Endothelial cell of umbilical vein (primary cell): ENCODE results near the gene USP7. TPM values are rescaled to one million over a fixed set of nuclear protein-coding genes. Genes with fewer than 3 reads are reported as not detected.

ENCODE experiments used
- BruUV-seq: library from RNA; stranded (reverse); fragments of 400-500 nt; replicated peaks from 2 replicates; lab custom pipeline; 2021; lab: Mats Ljungman, UMichigan
- CTCF ChIA-PET: fragments of 300-600, 350-600 bp; sonication (Branson Sonifier 250); formaldehyde crosslinking; loops from one replicate; lab custom pipeline; 2021; ENCODE audit warnings: antibody characterized with exemption, inconsistent platforms; lab: Charles Lee
- POLR2A ChIA-PET: fragments of 300-600, 350-600 bp; sonication (Branson Sonifier 250); formaldehyde crosslinking; loops from one replicate; lab custom pipeline; 2021; ENCODE audit warnings: antibody characterized with exemption, inconsistent platforms; lab: Charles Lee
- DNase-seq: peaks from one replicate; pipeline ENCODE4 v3.0.0-alpha.2; 2011; ENCODE audit warnings: low read depth, low spot score
- FAIRE-seq: peaks from 2 replicates; lab custom pipeline; 2011; peaks lifted over from hg19 to GRCh38; lab: Jason Lieb, UNC
- H2AFZ ChIP-seq: 2 replicates; pipeline ENCODE4 v1.6.0; 2012; ENCODE audit warnings: low read depth, low read length, control low read depth, inconsistent platforms
- H3K27ac ChIP-seq: 2 replicates; pipeline ENCODE4 v1.5.1; 2011; ENCODE audit warnings: low read depth, mild to moderate bottlenecking, control low read depth, low read length, moderate library complexity; ENCODE audit not compliant: insufficient read depth
- H3K27me3 ChIP-seq, 2 experiments: 2 replicates each; pipeline versions ENCODE4 v1.6.0 to v1.6.1; 2011; ENCODE audit warnings: low read length in 2 of 2, mixed read lengths in 1 of 2; ENCODE audit not compliant: control insufficient read depth in 2 of 2, insufficient read depth in 2 of 2
- H3K36me3 ChIP-seq, 2 experiments: 2 replicates in 1 of 2; 3 replicates in 1 of 2; pipeline ENCODE4 v1.5.1; 2011; ENCODE audit warnings: low read length in 2 of 2, mild to moderate bottlenecking in 1 of 2, moderate library complexity in 1 of 2; ENCODE audit not compliant: control insufficient read depth in 2 of 2, insufficient read depth in 2 of 2; ENCODE audit errors: extremely low read depth in 1 of 2
- H3K4me1 ChIP-seq: 3 replicates; pipeline ENCODE4 v1.5.1; 2011; ENCODE audit warnings: mild to moderate bottlenecking, low read length; ENCODE audit not compliant: control insufficient read depth, insufficient read depth; ENCODE audit errors: extremely low read depth
- H3K4me2 ChIP-seq: 2 replicates; pipeline ENCODE4 v1.6.1; 2011; ENCODE audit warnings: low read length, control low read depth, mixed read lengths; ENCODE audit not compliant: insufficient read depth
- H3K4me3 ChIP-seq, 3 experiments: fragments of 200-600 bp in 1 of 3; sonication (generic), shearing (Covaris generic) in 1 of 3; replicated peaks in 1 of 3; 2 replicates each; pipeline ENCODE4 v1.5.1; 2011 to 2016; ENCODE audit warnings: control low read depth in 3 of 3, low read length in 3 of 3, mild to moderate bottlenecking in 2 of 3, inconsistent platforms in 1 of 3, low read depth in 1 of 3, moderate library complexity in 1 of 3; ENCODE audit not compliant: insufficient read depth in 1 of 3
- H3K79me2 ChIP-seq: 2 replicates; pipeline ENCODE4 v1.6.0; 2012; ENCODE audit warnings: low read length, inconsistent platforms; ENCODE audit not compliant: control insufficient read depth, insufficient read depth
- H3K9ac ChIP-seq: replicated peaks from 2 replicates; pipeline ENCODE3; 2011; ENCODE audit warnings: low read length, control low read depth; ENCODE audit not compliant: insufficient read depth; ENCODE audit errors: extremely low read depth
- H3K9me1 ChIP-seq: replicated peaks from 3 replicates; pipeline ENCODE4 v1.6.0; 2011; ENCODE audit warnings: mild to moderate bottlenecking, low read length; ENCODE audit not compliant: control insufficient read depth, insufficient read depth; ENCODE audit errors: extremely low read depth
- H3K9me3 ChIP-seq: replicated peaks from 2 replicates; pipeline ENCODE4 v1.5.1; 2012; ENCODE audit warnings: low read length, inconsistent platforms; ENCODE audit not compliant: control insufficient read depth, insufficient read depth
- H4K20me1 ChIP-seq: replicated peaks from 2 replicates; pipeline ENCODE3; 2011; ENCODE audit warnings: mild to moderate bottlenecking, low read length; ENCODE audit not compliant: control insufficient read depth, insufficient read depth; ENCODE audit errors: extremely low read depth
- EZH2 ChIP-seq: IDR thresholded peaks from 2 replicates; pipeline ENCODE4 v1.6.1; 2012; ENCODE audit warnings: borderline replicate concordance, low read depth, mild to moderate bottlenecking, moderate library complexity, low read length, inconsistent platforms; ENCODE audit not compliant: severe bottlenecking
- GATA2 ChIP-seq: IDR thresholded peaks from 2 replicates; pipeline ENCODE4 v1.7.0; 2011; ENCODE audit warnings: low read depth, mild to moderate bottlenecking, moderate library complexity, mixed read lengths, low read length; ENCODE audit not compliant: insufficient read length, insufficient read depth
- JUN ChIP-seq: IDR thresholded peaks from 2 replicates; pipeline ENCODE4 v1.6.1; 2011; ENCODE audit warnings: borderline replicate concordance, low read depth; ENCODE audit not compliant: insufficient read length, insufficient read depth
- MAX ChIP-seq: IDR thresholded peaks from 2 replicates; pipeline ENCODE4 v1.6.1; 2011; ENCODE audit not compliant: insufficient read depth, insufficient read length
- dilution Hi-C: fragments of 300-500 bp; cut with MboI; formaldehyde crosslinking; loops from one replicate; pipeline ENCODE4 v1.15.0; 2019; ENCODE audit warnings: low sequenced_read_pairs; ENCODE audit not compliant: extremely low pct_ligation_motif_present
- intact Hi-C: fragments of 100-400 bp; cut with micrococcal nuclease; formaldehyde crosslinking; loops from one replicate; pipeline ENCODE4 v1.10.0; 2022
- polyA plus RNA-seq, 4 experiments: library from polyadenylated mRNA; depleted of rRNA in 3 of 4; stranded (reverse) in 3 of 4; unstranded in 1 of 4; fragments of >200 nt; gene quantifications; 2 replicates each; pipeline versions ENCODE4 v1.2.1 to v1.2.3, GENCODE V29; 2011 to 2012; ENCODE audit warnings: missing spikeins in 1 of 4
- total RNA-seq: library from RNA; stranded (reverse); gene quantifications from 2 replicates; pipeline ENCODE4 v1.2.3, GENCODE V29; 2021

Gene USP7
- total and polyA plus RNA-seq, 2 donors (not counting 3 experiments of a cell fraction or from before 2014, with no cell fraction given): 17.7 to 130 TPM

- no TSS peak for BruUV-seq
- Histone ChIP-seq H3K9ac (no peak overlapping the region), H4K20me1 (no peaks in the 10 kb centered on the region), H3K9me1 (no peaks in the 10 kb centered on the region), H3K27me3 (no peaks in the 10 kb centered on the region), H3K4me1 (no peaks in the 10 kb centered on the region), H2AFZ (no peak overlapping the region), H3K27ac (no peak overlapping the region), H3K36me3 (peaks cover 39 to 48% of the 10 kb centered on the region in 2 experiments), H3K79me2 (no peaks in the 10 kb centered on the region), H3K4me3 (no peak overlapping the region), H3K9me3 (no peaks in the 10 kb centered on the region), H3K4me2 (no peak overlapping the region)
- intact Hi-C loops: no loop called here
- DNase-seq (no peak), FAIRE-seq (no peak)
- ChIA-PET CTCF (interaction anchor here (0.6 to 7.3 kb wide), 4 partner anchors 9 to 240 kb away, joined by 3 to 32 read pairs (median 6); no protein-coding TSS in a partner anchor), POLR2A (no interaction called here)
- dilution Hi-C loops: no loop called here
- no peak for TF ChIP-seq MAX
Observed at GRCh38 chr16:8894736-8895334, 68.9 kb downstream of the USP7 start.

- Histone ChIP-seq H3K27ac (no peak overlapping the region), H3K9ac (no peak overlapping the region), H3K4me2 (no peak overlapping the region), H4K20me1 (no peaks in the 10 kb centered on the region), H3K4me1 (no peaks in the 10 kb centered on the region), H3K9me3 (no peaks in the 10 kb centered on the region), H3K79me2 (no peaks in the 10 kb centered on the region), H3K36me3 (peaks cover 34 to 49% of the 10 kb centered on the region in 2 experiments), H3K27me3 (no peaks in the 10 kb centered on the region), H3K9me1 (no peaks in the 10 kb centered on the region), H3K4me3 (no peak overlapping the region), H2AFZ (no peak overlapping the region)
- dilution Hi-C loops: no loop called here
- POLR2A ChIA-PET: no interaction called here
- FAIRE-seq (no peak), DNase-seq (no peak)
- no TSS peak for BruUV-seq
- intact Hi-C loops: no loop called here
- CTCF ChIA-PET: interaction anchor here (7.3 kb wide), 1 partner anchor 115 kb away, joined by 32 read pairs; no protein-coding TSS in a partner anchor
- TF ChIP-seq MAX: no peak
- no peak for TF ChIP-seq JUN
- TF ChIP-seq GATA2: no peak
- TF ChIP-seq EZH2: no peak
Observed at GRCh38 chr16:8893976-8894690, 69.6 kb downstream of the USP7 start.
